Kasumi-1 (cell line): ENCODE data around the gene PLCD1.
"Not testable (repeated sequence)": the region's sequence is repeated elsewhere in the genome, so short reads cannot be mapped to it uniquely, and the experiment has no call there.

Experiments
- DNase-seq, 2 experiments: peaks; one replicate each; lab custom pipeline; 2025; lab: John Stamatoyannopoulos, UW

Gene PLCD1

DNA sequence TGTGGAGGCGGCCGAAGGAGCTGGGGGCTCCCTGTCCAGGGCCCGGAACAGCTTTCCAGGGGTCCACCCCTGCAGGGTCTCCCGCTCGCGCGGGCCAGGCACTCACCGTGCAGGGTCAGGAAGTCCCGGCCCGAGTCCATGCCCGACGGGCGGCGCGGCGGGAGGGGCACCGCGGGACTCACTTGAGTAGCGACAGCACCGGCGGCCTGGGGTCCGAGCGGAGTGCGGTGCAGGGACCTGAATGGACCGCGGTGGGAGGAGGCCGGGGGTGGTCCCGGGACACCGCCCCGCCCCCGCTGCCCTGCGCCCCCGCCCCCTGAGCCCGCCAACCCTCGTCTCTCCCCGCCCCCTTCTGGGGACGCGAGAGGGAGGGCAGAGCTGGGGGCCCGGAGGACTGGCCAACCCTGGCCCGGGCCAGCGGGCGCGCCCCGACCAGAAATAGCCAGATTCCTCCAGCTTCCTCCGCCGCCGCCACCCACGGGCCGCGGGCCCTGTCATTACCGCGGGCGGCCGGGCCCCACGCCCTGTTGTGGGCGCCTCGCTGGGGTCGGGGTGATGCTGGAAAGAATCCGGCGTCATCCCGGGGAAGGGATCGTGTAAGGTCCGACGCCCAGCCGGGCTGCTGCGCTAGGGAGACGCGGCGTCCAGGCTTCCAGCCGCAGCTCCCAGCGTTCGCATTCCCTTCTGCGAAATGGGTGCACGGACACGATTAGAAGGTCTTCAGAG is at the start of gene PLCD1:
Gene PLCD1, minus strand, starts transcription at position 243 of the 726 bp plus-strand sequence. Its CDS starts 103 bp downstream, at position 140.
- no peak for DNase-seq

DNA sequence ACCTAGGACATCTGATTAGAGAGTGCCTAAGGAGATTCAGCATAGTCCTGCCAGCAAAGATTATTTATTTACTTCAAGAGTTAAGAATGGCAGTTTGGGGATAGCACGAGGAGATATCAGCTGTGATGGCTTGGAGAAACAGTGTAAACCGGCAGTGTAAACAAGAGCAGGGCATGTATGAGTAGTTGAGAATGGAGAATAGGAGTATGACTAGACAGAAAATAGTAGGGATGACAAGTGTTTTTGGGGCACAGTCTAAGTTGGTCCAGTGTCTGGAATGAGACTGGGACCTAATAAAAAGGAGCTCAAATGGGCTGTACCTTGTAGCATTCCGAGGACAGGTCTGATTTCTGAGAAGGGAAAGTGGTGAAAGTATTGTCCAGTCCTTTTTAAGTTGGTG is 47.6 kb upstream of the PLCD1 start:
- DNase-seq: not testable (repeated sequence)

DNA sequence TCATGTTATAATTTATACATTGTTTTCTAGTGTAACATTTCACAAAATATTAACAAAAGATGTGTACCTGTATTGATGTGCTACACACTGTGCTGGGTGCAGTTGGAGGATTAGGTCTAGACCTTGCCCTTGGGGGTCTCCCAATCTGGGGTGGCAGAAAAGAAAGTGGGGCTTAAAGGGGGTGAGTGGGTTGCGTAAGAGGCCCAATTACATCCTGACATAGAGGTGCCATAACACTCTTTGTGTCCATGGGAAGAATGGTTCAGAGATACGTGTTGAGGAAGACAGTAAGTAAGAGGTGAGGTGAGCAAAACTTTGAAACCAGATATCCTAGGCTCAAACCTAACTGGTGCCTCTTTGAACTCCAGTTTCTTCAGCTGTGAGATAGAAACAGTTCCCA is 40.6 kb upstream of the PLCD1 start:
- no peak for DNase-seq

DNA sequence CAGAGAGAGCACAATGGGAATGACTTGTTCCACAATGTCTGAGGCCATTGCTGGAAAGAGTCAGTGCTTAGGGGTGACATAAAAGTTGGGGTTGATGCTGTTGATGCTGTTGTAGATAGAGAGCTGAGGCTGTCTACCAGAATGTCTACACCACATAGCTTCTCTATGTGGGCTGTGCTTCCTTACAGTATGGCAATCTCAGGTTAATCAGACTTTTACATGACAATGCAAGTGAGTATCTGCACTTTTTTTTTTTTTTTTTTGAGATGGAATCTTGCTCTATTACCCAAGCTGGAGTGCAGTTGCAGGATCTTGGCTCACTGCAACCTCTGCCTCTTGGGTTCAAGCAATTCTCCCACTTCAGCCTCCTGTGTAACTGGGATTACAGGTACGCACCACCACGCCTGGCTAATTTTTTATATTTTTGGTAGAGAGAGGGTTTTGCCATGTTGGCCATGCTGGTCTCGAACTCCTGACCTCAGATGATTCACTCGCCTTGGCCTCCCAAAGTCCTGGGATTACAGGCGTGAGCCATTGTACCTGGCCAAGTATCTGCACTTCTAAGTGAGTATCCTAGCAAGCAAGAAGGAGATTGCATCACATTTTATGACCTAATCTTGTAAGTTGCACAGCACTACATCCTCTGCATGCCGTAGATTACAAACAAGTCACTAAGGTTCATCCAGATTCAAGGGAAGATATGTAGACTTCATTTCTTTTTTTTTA is 38.2 kb upstream of the PLCD1 start:
- DNase-seq: no peak

DNA sequence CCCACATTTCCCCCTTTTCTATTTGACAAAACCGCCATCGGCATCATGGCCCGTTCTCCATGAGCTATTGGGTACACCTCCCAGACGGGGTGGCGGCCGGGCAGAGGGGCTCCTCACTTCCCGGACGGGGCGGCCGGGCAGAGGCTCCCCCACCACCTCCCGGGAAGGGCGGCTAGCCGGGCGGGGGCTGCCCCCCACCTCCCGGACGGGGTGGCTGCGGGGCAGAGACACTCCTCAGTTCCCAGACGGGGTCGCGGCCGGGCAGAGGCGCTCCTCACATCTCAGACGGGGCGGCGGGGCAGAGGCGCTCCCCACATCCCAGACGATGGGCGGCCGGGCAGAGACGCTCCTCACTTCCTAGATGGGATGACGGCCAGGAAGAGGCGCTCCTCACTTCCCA is 35.0 kb upstream of the PLCD1 start:
- not testable (repeated sequence) for DNase-seq

DNA sequence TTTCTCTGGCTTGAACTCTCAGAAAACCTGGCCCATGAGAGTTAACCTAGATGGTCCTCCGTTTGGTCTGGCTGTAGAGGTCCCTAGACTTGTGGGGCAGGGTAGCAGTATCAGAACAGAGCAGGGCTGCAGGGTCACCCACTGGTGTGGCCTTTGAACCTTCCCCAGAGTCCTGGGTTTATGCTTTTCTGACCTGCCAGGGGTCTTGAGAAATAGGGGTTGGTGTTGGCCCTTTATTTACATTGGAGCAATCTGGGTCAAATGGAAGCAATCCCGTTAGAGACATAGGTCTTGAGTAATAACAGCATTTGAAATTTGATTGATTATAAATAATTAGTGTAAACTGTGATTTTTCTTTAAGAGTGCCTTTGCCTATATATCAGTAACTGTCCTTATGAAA is 33.4 kb upstream of the PLCD1 start:
- DNase-seq: no peak

DNA sequence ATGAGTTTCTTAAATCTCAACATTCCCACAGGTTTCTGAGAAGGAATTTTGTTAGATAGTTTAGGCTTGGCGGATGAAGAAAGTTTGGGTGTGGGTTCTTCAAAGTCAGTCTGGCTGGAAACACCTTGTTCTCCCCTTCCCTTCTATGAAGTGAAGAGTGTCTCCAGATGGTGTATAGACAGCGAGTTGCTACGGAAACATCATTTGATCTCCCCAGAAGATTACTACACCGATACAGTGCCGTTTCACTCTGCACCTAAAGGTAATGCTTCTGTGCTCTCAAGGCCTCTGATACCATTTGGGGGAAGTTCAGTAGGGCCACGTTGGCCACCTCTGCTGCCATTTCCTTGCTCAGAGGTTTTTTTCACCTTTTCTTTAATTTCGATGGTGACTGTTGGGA is 30.1 kb upstream of the PLCD1 start:
- DNase-seq: no peak

DNA sequence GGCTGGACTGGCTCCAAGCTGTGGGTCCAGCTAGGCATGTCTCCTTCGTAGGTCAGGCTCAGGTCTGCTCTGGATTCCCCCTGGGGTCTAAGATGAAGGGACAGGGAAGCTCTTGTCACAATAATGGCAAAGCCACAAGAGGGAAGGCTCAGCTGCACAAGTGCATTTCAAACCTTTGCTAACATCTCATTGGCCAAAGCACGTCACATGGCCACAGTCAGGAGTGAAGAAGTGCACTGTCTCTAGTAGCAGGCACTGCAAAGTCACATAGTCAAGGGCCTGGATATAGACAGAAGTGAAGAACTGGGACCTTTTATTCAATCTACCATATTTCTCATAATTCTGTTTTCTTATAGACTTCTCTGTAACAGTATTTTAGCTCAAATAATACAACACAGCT is 29.7 kb upstream of the PLCD1 start:
- no peak for DNase-seq

DNA sequence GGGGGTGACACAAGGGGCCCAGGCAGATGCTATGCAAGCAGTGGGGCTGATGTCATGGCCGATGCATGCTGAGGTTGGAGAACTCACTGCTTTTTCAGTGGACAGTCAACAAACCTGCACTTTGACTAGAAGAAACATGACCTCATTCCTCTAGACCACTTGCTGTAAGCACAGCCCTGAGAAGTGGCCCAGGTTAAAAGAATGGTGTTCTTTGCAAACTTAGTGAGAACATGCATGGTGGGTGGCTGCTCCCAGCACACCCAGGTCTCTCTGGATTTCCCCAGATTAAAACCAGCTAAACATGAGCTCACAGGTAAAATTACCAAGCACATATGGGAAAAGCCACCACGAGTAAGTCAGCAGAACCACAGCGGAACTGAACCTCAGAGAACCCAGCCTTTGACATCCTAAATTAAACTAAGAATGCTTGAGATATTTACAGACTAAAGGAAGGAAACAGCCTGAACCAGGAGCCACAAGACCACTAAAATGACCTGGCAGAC is 25.1 kb upstream of the PLCD1 start:
- DNase-seq: no peak

DNA sequence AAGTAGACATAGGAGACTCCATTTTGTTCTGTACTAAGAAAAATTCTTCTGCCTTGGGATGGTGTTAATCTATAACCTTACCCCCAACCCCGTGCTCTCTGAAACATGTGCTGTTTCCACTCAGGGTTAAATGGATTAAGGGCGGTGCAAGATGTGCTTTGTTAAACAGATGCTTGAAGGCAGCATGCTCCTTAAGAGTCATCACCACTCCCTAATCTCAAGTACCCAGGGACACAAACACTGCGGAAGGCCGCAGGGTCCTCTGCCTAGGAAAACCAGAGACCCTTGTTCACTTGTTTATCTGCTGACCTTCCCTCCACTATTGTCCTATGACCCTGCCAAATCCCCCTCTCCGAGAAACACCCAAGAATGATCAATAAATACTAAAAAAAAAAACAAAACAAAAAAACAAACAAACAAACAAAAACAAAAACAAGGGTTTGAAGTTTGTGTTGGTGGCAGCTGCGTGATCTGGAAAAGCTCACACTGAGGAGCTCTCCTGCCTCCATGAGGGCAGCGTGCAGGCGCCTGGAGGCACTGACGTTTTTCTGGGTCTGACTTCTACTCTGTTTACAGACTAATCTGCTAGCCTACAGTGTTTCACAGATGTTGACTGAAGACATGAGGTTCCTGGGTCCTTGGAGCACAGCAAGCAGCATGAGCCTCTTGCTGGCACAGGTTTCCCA is 24.5 kb upstream of the PLCD1 start:
- not testable (repeated sequence) for DNase-seq

DNA sequence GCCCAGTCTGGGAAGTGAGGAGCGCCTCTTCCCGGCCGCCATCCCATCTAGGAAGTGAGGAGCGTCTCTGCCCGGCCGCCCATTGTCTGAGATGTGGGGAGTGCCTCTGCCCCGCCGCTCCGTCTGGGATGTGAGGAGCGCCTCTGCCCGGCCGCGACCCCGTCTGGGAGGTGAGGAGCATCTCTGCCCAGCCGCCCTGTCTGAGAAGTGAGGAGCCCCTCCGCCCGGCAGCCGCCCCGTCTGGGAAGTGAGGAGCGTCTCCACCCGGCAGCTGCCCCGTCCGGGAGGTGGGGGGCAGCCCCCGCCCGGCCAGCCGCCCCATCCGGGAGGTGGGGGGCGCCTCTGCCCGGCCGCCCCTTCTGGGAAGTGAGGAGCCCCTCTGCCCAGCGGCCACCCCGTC is 23.8 kb upstream of the PLCD1 start:
- DNase-seq: not testable (repeated sequence)

DNA sequence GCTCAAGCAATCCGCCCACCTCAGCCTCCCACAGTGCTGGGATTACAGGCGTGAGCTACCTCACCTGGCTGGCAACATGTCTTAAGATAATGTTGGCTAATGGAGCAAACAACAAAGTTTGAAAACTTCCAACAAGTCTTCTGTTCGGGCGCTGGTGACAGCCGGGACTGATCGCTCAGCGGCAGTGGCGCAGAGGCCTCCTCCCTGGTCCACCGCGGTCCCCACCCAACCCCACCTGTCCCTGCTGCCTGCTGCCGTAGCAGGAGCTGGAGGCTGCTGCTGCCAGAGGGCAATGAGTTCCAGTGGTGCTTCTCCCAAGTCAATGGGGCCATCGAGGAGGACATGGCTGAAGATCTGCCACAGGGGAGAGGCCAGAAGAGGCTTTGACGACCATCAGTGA is 21.7 kb upstream of the PLCD1 start:
- DNase-seq: no peak

DNA sequence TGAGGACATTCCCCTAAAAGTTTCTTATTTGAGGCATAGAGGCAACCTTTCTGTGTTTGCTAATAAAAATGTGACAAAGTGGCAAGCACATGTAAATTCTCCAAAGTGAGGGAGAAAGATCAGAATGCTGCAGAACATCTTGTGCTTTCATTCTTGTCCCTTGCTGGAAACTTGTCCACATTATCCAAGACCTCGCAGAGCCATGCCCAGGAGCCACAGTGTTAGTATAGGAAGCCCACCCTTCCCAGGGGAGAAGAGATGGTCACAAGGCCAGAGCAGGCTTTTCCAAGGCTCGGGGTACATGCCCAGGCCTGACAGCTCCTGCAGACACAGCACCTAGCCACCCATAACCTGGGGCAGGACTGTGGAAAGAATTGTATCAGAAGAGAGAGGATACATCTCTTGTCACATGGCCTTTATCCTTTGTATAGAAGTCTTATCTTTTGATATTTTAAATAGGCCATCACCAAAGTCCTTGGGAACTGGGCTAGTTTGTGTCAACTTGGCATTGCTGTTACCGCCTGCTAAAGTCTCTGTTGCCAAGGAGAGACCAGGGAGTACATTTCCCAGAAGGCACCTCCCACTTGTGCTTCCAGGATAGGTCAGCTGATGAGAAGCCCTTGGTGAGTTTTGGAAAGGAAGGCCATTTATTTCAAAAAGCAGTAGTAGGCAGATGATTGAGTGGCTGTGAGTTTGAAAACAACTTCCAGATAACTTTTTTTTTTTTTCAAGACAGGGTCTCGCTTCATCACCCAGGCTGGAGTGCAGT is 20.1 kb upstream of the PLCD1 start:
- DNase-seq: no peak

DNA sequence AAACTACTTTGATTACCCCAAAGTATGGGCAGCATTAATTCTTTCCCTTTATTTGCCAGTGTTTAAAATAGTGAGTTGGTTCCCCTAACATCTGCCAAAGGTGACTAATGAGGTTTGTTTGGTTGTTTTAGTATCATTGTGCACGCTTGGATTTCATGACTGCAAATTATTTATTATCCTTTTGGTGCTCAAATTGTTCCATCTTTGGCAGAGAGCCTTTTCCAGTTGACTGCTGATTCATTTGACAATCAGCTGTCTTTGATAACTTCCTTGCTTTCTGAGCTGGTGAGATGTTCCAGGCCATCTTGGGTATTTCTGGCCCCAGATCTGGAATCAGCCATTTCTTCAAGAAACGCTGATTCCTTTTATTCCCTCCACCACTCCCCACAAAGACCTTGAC is 18.5 kb upstream of the PLCD1 start:
- DNase-seq: no peak

DNA sequence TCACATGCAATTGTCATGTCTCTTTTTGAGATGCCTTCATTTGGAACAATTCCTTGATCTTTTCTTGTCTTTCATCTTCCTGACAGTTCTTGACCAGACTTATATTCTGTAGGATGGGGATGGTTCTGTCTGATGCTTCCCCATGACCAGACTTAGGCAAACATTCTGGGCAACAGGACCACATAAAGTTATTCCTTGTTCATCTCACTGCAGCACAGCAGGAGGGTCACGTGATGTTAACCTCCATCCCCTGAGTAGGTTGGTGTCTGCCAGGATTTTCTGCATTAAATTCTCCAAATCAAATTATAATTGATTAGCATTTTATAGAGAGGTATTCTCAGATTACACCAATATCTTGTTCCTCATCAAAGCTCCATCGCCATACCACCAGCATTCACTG is 17.4 kb upstream of the PLCD1 start:
- no peak for DNase-seq

DNA sequence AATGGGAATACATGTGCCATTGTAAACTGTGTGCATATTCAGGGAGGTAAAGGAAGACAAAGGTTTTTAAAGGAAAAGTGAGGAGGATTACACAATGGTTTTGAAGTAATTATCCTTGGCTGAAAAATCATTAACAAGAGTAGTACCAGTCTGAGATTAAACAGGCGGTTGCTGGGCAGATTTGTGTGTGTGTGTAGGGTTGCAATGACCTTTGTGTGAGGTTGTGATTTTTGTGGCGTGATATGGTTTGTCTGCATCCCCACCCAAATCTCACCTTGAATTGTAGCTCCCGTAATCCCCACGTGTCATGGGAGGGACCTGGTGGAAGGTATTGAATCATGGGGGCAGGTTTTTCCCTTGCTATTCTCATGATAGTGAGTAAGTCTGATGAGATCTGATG is 16.6 kb upstream of the PLCD1 start:
- DNase-seq: no peak

DNA sequence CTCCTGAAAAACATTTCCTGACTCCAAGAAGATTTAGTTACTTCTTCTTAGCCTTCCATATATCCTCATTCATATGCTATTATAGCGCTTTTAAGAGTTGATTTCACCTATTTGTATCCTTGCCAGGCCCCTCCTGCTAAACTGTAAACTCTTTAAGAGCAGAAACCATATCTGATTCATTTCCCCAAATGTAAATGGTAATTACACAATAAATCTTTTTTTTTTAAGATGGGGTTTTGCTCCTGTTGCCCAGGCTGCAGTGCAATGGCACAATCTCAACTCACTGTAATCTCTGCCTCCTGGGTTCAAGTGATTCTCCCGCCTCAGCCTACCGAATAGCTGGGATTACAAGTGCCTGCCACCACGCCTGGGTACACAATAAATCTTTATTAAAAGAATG is 14.0 kb upstream of the PLCD1 start:
- DNase-seq: no peak

DNA sequence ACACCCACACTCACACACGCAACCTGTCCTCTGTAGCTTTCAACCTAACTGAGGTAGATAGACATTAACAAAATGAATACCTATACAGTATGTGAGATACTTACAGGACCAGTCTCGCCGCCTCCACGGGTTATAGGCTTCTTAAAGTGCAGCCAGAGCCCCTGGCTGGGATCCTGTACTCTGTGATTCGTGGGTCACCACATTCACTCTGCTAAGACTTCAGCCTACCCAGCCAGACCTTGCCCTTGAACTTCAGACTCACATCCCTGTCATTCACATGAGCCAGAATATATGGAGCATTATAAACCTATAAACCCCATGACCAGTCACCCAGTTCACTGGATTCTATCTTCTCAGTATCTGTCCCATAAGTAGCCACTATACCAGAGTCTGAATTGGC is 11.0 kb upstream of the PLCD1 start:
- DNase-seq: no peak

DNA sequence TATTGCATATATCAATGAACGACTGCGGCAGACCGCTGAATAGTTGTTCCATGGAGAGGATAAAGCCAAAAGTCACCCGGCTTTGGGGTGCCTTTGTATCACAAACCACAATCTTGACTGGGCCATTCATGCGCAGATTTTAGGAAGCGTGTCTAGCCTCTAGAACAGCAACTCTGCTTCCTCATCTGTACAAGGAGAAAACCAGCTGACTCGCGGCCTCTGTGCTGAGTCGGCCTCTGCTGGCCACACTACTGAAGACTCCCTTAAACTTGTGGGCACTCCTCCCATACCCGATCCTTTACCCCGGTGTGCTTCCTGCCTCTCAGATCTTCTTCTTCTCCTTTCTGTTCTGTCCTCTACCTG is 10.4 kb upstream of the PLCD1 start:
- peak; percentile 85 to 89 for DNase-seq

DNA sequence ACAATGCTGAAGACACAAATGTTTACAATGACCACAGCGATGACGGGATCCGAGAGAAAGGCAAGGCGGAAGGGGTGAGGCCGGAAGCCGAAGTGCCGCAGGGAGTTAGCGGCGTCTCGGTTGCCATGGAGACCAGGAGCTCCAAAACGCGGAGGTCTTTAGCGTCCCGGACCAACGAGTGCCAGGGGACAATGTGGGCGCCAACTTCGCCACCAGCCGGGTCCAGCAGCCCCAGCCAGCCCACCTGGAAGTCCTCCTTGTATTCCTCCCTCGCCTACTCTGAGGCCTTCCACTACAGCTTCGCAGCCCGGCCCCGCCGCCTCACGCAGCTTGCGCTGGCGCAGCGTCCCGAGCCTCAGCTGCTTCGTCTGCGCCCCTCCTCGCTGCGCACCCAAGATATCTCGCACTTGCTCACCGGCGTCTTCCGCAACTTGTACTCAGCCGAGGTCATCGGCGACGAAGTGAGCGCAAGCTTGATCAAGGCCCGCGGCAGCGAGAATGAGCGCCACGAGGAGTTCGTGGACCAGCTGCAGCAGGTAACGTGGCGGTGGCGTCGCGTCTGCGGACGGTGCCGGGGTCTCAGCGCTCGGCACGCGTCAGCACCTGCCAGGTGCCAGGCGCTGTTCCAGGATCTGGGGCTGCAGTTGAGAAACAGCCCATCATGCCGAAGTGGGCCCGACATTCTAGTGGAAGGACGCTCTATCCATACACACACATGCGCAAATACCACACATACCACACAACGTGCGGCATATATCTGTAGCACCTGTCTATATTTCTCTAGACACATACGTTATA is 9.9 kb upstream of the PLCD1 start, which contains the start of gene DLEC1:
Gene DLEC1, plus strand, starts transcription at position 108 of the 798 bp plus-strand sequence. Its CDS starts 18 bp downstream, at position 126.
- DNase-seq: peak; percentile 4 to 9

DNA sequence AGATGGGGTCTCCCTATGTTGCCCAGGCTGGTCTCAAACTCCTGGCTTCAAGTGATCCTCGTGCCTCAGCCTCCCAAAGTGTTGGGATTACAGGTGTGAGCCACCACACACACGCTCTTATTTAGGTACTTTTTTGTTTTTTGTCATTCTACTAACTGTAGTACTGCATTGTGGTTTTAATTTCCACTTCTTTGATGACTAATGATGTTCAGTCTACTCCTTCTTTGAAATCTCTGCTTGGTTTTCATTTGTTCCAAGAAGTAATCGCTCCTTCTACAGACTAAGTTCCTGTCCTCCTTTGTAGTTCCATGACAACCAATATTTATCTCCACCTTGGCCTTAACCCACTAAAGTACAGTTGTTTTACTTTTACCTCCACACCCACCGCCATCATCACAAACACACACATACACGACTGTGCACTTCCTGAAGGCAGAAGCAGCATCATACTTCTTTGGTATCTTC is 9.0 kb upstream of the PLCD1 start:
- no peak for DNase-seq
